NCI-H2227 treated with DMSO at 0.1 percent for 48 hours (cell line): ENCODE measurements around the gene TNP2.

Experiments
- DNase-seq: peaks from one replicate; lab custom pipeline; 2025; lab: John Stamatoyannopoulos, UW

The TNP2 gene

DNA sequence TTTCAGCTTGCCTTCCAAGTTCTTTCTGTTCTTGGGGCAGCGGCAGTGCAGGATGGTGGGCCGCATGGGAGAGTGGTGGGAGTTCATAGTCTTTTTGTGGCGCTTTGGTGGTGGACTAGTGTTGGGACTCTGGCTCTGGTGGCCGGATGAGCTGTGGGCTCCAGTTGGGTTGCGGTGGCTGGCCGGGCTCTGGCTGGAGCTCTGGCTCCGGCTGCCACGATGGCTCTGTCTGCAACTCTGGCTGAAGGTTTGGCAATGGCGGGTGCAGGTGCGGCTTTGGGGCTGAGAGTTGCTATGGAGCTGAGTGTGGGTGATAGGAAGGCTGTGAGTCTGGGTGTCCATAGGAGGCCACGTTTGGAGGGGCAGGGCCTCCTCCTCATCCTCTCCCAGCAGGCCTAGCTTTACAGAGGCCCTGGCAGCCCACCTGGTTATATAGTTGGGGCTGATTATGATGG lies at the start of gene TNP2:
TNP2 (minus strand) TSS at position 405 of the 455 bp plus-strand sequence; CDS start at position 342, 63 bp downstream.
- DNase-seq: no peak

DNA sequence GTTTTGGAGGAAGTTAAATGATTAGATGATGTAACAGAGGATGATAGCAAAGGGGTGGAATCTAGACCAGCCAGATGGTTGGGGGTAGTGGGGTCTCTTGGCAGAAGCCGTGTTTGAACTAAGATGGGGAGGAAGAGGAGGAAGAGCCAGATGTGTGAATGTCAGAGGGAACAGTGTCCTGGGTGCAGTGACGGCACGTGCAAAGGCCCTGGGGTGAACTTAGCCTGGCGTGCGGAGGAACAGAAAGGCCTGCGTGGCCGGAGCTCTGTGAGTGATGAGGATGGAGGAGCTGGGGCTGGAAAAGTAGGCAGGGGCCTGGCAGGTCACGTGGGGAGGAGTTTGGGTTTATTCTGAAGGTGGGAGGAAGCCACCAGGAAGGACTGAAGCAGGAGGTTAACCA lies 49.7 kb upstream of the TNP2 start:
- DNase-seq: no peak

DNA sequence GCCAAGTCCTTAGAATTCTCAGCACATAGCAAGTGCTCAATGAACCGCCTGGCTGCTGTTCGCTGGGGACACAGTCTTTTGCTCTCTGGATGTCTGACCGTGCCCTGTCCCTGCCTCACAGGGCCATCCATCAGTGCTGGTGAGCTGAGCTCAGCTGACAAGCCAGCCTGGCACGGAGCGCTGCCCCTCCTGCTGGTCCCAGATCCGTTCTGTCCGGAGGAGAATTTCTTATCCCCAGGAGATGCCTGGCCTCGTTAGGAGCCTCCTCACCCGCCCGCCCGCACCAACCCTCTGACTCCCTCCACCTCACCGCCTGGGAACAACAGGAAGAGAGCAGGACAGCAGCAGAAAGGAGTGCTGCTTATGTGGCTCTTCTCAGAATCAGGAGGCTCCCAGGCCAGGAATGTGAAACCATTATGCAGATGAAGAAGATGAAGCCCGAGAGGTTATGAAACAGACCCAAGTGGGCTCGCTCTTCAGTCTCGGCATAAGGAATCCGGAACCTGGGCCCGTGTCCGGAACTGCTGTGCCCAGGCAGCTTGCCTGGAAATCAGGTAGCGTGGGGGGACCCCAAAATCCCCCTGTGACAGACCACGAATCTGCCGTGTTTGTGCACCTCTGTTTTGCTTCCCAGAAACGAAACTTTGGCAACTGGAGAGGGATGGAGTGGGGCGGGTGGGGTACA lies 47.3 kb upstream of the TNP2 start:
- DNase-seq: no peak

DNA sequence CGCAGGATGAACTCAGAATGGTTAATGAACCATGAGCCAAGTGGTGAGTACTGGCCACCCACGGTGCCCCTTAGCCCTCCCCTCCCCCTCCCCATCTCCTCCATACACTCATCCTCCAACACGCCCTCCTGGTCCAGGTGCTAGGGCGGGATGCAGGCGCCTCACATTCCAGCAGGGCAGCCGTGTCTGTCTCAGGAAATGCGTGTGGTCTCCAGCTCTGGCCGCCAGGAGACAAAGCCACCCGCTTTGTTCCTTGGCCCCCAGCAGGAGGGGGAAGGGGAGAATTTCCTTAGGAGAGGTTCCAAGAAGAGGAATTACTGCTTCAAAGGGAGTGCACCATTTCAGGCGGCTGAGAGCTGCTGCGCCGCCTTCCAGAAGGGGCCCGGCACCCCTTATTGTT lies 46.4 kb upstream of the TNP2 start:
- DNase-seq: peak; percentile 20

DNA sequence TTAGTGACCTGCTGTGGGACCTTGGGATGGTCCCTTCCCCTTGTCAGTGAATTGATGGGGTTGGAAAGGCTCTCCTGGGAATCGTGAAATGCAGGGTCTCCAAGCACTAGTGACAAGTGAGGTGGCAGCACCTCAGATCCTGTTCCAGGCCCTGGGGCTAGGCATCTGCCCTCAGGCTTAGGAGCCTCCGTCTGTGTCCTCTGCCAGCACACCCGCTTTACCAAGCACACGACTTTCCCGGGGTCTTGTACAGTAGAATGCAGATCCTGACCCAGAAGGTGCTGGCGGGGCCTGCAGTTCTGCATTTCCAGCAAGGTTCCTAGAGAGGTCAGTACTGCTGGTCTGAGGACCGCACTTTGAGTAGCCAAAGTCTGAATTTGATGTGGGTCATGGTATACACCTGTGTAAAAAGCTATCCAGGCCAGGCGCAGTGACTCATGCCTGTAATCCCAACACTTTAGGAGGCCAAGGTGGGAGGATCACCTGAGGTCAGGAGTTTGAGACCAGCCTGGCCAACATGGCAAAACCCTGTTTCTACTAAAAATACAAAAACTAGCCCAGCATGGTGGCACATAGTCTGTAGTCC lies 45.3 kb upstream of the TNP2 start:
- DNase-seq: no peak

DNA sequence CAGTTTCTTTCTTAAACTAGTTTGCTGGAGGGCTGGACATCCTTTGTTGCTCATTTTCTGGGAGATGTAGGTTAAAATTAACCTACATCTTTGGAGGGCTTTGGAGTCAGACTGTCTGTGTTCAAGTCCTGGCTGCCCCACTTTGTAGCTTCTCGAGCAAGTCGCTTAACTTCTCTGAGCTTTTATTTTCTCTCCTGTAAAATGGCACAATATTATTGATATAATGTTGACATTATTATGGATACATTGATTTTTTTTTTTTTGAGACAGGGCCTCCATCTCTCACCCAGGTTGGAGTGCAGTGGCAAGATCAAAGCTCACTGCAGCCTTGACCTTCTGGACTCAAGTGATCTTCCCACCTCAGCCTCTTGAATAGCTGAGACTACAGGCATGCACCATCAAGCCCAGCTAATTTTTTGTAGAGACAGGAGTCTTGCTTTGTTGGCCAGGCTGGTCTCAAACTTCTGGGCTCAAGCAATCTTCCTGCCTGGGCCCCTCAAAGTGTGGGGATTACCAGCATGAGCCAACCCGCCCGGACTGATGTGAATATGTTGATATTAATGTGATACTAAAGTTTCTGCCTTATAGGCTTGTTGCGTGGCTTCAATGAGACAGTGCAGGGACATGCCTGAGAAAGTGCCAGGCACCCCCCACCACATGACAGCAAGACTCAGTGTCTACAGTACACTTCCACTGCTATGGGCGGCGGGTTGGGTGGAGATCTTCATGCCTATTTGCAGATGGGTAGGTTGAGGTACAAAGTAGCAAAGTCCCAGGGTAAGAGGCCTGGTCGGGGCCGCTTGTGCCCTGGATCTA lies 44.6 kb upstream of the TNP2 start:
- DNase-seq: no peak

DNA sequence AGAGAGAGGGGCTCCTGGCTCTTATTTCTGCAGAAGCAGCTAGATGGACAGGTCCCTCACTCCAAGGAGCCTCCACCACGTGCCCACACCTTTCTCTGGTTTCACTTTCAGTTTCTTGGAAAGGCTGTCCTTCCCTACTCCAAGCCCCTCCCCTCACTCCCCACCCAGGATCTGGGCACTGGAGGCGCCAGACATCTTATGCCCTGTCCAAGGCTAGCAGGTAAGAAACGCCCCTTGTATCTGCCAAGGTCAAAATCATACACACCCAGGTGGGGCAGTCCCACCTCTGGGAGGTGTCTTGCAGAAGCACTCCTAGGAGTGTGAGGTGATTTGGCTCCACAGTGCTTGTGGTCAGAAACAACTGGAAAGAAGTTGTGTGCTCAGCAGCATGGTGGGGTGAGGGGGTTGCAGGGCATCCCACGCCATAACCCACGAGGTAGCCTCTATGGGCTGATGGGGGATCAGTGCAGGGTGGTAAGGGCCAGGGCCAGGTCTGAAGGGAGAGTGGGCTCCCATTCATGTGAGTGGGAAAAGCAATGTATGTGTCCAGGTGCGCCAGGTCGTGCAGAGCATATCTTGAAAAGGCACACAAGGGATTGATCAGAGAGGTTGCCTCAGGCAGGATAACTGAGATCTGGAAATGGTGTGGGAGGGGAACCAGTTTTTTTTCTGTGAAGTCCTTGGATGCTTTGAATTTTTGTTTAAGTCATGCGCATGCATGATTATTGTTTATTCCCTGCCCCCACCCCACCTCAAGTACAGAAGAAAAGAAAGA lies 43.8 kb upstream of the TNP2 start:
- peak; percentile 42 for DNase-seq

DNA sequence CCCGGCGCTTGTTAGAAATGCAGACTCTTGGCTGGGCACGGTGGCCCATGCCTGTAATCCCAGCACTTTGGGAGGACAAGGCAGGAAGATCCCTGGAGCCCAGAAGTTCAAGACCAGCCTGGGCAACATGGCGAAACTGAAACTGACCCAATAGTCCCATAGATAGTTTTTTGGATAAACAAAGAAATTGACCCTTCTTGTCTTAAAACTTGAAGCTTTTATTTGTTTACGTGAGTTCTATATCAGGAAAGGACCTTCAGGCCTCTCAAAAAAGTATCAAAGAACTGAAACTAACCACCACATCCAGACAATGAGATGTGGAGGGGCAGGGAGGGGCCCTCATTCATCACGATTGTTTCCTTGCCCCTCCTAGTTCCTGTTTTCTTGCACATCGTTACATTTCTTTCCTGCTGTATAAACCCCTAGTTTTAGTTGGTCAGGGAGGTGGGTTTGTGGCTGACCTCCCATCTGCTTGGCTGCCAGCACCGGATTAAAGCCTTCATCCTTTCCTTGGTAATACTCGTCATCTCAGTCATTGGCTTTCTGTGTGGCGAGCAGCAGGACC lies 42.0 kb upstream of the TNP2 start:
- no peak for DNase-seq

DNA sequence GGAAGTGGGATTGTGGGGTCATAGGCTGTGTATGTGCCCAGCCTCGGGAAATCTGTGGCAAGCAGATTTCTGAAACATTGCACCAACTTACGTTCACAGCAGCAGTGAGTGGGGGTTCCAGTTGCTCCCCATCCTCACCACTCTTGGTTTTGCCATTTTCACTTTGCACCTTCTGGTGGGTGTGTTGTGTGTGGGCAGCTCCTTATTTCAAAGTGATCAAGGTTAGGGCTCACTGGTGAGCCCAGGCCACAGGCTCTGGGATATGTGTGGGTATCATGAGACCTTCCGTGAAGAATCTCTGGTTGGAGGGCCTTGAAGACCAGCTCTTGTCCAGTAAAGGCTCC lies 41.5 kb upstream of the TNP2 start:
- no peak for DNase-seq

DNA sequence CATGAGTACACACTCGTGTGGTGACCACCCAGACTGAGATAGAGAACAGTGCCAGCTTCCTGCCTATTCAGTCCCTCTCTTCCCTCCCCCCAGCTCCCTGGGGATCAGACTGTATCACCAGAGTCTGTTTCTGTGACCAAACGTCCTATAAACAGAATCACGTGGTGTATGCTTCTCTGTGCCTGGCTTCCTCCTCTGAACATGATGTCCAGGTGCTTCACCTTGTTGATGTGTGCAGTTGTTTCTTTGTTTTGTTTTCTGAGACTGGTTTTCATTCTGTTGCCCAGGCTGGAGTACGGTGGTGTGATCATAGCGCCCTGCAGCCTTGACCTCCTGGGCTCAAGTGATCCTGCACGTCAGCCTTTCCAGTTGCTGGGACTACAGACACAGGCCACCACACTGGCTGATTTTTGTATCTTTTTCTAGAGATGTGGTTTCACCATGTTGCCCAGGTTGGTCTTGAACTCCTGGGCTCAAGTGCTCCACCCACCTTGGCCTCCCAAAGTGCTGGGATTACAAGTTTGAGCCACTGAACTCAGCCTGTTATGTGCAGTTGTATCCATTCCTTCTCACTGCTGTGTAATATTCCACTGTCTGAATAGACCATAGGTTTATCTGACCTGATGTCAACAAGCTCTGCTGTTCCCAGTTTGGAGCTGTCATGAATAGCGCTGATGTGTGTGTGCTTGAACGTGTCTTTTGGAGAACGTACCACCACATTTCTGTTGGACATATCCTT lies 40.9 kb upstream of the TNP2 start:
- DNase-seq: no peak

DNA sequence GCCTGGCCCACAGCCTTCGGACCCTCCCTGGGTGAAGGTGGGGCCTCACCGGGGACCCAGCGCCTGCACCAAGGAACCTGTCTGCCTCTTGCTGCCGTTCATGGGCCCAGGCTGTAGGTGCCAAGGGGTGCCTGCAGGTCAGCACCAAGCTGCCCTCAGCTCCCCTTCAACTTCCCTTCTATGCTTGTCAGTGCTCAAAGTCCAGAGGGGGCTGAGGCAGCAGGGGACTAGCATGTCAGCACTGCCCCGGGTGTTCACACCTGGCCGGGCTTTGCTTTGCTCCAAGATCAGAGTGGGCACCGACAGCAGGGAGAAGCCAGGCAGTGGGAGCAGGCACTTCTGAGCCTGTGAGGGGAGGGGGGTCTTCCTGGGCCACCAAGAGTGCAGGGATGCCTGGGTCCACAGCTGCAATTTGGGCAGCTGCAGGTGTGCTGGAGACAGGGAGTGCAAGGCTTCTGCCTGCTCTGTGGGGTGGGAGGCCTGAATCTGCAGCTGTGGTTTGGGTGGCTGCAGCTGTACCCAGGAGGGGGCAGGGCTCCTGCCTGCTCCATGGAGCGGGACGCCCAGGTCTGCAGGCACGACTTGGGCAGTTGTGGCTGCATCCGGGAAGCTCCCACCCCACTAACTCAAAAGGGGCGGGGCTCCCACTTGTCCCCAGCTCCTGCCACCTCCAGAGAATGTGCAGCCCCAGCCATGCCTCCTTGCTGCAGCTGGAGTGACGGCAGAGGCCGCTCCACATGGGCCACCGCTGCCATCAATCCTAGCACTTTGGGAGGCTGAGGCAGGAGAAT lies 39.6 kb upstream of the TNP2 start:
- no peak for DNase-seq

DNA sequence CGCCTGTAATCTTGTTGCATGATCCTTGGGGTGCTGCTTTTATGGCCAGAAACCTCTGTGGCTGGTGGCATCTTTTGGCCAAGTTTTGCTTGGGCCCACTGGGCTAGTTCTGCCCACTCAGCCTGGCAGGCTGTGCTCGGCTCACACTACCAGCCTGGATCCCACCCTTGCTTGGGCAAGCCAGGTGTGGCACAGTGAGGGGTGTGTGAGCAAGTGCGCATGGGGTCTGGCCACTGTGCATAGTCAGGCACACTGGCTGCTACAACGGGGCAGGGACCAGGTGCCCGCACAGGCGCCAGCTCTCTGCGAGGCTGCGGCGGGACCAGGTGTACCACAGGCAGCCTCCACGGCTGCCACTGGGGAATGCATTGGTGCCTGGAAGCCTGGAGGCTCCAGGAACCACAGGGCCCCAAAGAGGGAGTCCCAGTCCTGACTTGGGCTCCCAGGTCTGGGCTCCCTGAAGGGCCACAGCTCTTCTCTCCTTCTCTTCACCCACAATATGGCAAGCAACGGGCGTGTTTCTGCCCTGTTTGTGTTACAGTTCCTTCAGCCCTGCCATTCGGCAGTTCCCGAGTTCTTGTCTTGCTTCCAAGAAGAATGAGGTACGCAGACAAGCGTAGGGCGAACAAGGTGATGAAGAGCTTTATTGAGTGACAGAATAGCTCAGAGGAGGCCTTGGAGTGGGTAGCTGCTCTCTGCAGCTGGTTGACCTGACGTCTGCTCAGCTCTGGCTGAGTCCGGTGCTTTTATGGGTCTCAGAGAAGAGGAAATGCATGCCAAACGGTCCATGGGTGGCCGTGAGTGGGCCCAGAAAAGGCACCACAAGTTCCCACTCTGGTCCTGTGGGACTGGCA lies 38.7 kb upstream of the TNP2 start:
- DNase-seq: no peak

DNA sequence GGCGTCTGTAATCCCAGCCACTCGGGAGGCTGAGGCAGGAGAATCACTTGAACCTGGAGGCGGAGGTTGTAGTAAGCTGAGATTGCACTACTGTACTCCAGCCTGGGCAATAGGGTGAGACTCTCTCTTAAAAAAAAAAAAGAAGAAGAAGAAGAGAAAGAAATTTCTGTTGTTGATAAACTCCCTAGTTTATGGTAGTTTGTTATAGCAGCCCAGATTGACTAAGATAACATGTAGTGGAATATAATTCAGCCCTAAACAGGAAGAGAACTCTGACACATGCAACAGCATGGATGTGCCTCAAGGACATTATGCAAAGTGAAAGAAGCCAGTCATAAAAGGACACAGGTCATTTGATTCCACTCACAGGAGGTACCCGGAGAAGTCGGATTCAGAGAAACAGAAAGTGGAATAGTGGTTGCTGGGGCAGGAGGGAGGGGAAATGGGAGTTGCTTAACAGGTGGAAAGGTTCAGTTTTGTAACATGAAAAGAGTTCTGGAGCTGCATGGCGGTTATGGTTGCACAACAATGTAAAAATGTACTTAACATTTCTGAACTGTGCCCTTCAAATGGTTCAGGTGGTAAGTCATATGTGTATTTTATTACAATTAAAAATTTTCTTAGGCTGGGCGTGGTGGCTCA lies 38.0 kb upstream of the TNP2 start:
- DNase-seq: no peak

DNA sequence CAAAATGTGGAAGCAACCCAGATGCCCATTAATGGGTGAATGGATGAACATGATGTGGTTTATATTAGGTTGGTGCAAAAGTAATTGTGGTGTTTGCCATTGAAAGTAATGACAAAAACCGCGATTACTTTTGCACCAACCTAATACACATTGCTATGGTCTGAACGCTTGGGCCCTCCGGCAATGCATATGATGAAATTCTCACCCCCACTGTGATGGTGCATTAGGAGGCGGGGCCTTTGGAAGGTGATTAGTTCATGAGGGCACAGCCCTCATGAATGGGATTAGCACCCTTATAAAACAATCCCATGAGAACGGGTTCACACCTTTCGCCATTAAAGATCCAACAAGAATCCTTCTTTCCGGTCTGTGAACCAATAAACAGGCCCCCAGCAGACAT lies 37.3 kb upstream of the TNP2 start:
- DNase-seq: no peak

DNA sequence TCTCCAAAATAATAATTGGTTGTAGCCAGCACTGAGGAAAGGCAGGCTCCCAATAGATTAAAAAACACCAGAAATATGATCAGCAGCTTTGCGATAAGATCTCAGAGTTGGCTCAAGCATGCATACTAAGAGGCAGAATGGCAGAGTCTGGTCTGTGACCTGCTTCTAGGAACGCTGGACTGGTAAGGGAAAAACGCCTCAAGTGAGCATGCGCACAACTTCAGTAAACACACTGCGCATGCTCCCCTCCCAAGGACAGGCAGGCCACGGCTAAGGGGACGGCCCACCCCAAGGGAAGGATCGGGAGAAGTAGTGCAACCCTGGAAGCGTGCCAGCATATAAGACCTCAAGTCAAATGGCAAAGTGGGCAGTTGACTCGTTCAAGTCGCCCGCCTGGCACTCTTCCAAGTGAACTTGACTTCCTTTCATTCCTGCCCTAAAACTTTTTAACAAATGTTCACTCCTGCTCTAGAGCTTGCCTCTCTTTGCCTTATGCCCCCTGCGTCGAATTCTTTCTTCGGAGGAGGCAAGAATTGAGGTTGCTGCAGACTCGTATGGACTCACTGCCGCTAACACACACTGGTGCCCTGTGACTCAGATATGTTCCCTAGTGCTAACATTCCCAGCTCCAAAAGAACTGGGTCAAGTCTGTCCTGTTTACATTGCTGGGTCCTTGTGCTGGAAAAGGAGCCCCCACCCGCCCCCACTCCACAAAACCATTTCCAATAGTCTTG lies 34.4 kb upstream of the TNP2 start:
- no peak for DNase-seq

DNA sequence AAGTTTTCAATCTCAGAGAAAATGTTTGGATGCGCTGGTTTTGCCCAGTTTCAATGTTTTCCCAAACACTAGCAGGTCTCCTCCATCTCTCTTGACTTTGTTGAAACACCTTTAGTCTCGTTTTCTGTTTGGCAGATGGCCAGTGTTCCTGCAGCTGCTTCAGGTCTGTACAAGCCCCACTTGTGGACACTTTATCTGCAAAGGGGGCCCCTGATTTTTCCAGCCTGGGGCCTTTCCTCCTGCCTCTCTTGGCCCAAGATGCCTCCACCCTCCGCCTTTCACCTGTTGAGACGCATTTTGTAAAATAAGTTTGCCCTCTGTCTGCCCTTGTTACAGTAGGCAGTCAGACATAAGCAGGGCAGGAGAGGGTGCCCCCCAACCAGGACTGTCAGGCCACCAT lies 33.9 kb upstream of the TNP2 start:
- no peak for DNase-seq

DNA sequence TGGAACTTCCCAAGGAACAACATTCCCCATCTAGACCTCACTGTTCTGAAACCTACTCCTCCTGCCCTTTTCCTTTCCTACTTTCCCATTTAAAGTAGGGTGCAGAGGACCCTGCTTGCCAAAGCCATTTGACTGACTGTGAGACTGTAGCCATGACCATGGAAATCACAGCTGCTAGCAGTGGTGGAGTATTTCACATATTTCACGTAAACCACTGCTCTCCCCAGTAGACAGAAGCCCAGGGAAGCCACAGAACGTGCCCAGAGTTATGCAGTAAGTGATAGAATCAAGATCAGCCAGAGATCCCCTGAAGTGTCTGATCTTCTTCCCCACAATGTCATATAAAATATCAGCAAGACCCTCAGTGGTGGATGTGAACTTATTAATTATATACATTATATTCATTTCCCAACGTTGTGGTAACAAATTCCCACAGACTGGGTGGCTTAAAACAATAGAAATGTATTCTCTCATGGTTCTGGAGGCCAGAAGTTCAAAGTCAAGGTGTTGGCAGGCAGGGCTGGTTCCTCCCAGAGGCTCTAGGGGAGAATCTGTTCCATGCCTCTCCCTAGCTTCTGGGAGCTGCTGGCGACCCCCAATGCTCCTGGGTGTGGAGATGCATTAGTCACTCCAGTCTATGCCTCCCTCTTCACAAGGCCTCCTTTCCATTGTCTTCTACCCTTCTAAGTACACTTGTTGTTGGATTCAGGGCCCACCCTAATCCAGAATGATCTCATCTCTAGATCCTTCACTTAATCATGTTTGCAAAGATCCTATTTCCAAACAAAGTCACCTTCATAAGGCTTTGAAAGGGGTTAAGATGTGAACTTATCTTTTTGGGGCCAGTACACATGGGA lies 32.7 kb upstream of the TNP2 start:
- DNase-seq: no peak

DNA sequence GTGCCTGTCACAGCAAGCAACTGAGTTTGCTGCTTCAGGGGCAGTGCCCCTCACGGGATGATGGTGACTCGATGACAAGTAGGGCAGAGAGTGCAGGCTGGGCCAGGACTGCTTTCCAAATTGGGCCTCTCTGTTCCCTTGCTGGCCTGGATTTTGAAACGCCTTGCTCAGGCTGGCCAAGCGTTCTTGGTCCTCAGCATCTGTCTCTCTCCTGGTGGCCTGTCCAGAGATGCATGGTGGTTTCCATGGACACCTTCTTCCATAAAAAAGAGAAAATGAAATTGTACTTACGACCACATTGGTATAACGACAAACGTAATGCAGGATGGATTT lies 31.4 kb upstream of the TNP2 start:
- no peak for DNase-seq
